Prostate gland (tissue), 2 donors: ENCODE data around the gene INSRR.

Experiments used
- CTCF ChIP-seq, 4 experiments: fragments of 200-600 bp in 2 of 4; fragments of 450-650 bp in 2 of 4; sonication (generic) in 2 of 4; IDR thresholded peaks; 1 replicate in 3 of 4; 2 replicates in 1 of 4; pipeline ENCODE4 v1.5.1; 2016 to 2019; ENCODE audit warnings: antibody characterized with exemption in 4 of 4, mild to moderate bottlenecking in 2 of 4, moderate library complexity in 2 of 4
- POLR2AphosphoS5 ChIP-seq: sonication (generic); formaldehyde crosslinking; IDR thresholded peaks from one replicate; pipeline ENCODE4 v1.6.1; 2017; ENCODE audit warnings: antibody characterized with exemption

- TF ChIP-seq CTCF (IDR thresholded peaks at IDR 0.05): no peak
- TF ChIP-seq POLR2AphosphoS5: no peak
Observed at GRCh38 chr1:156794506-156795373, 64.2 kb downstream of the INSRR start.
